GM18519 (cell line): ENCODE data around the gene FLT4.
"Not testable (repeated sequence)": the region's sequence is repeated elsewhere in the genome, so short reads cannot be mapped to it uniquely, and the experiment has no call there.

Experiments used
- ATAC-seq: cut with Tn5 transposase; IDR thresholded peaks from one replicate; pipeline ENCODE4 v1.9.1; 2021; ENCODE audit warnings: mild to moderate bottlenecking, moderate library complexity; ENCODE audit not compliant: unreplicated experiment, low FRiP score

Gene FLT4

DNA sequence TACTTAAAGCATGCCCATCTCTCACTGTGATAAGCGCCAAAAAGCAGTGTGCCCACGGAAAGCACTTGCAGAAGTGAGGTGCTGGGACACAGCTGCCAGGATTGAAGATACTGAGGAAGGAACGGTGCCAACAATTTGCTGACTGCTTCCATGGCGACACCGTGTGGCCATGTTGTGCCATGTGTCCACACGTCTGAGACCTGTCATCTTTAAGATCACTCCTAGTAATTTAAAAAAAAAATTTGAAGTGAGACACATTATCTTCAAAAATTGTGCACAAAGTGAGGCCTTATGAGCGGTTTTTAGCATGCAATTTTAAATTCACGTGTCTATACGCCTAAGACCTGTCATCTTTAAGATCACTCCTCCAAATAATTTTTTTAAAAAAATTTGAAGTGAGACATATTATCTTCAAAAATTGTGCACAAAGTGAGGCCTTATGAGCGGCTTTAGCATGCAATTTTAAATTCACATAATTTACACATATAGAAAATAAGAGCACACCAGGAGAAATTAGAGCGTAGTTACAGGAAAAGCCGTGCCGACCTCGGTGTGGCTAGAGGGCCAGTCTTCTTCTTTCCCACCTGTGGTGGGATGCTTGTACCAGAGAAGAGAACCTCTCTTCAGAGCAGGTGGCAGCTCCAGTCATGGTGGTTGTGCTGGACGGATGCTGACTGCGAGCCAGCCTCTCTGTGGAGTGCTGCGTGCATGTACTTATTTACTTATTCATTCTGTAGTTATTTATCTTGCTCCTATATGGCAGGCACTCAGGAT lies 21.4 kb upstream of the FLT4 start:
- no peak for ATAC-seq

GRCh38 chr5:180670157-180670556 lies 20.8 kb upstream of the FLT4 start:
- no peak for ATAC-seq

DNA sequence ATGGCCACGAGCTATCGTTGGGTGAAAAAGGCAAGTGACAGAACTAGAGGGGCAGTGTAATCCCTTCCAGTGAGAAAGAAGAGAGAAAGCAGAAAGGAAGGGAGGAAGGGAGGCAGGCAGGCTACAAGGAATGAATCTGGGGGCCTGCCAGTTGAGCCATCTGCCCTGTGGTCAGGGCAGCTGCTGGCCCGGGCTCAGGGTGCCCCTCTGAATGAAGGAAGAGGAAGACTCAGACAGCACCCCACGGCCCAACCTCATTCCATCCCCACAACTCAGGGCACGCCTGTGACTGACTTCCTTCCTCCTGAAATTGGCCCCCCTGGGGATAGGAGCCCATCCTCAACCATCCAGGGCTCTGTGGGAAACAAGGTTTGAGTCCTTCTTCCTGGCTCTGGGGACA lies 20.3 kb upstream of the FLT4 start:
- ATAC-seq: no peak

GRCh38 chr5:180668835-180669596 lies 19.6 kb upstream of the FLT4 start:
- ATAC-seq: no peak

GRCh38 chr5:180666812-180667211 lies 17.4 kb upstream of the FLT4 start:
- no peak for ATAC-seq

GRCh38 chr5:180665682-180666404 lies 16.4 kb upstream of the FLT4 start:
- no peak for ATAC-seq

DNA sequence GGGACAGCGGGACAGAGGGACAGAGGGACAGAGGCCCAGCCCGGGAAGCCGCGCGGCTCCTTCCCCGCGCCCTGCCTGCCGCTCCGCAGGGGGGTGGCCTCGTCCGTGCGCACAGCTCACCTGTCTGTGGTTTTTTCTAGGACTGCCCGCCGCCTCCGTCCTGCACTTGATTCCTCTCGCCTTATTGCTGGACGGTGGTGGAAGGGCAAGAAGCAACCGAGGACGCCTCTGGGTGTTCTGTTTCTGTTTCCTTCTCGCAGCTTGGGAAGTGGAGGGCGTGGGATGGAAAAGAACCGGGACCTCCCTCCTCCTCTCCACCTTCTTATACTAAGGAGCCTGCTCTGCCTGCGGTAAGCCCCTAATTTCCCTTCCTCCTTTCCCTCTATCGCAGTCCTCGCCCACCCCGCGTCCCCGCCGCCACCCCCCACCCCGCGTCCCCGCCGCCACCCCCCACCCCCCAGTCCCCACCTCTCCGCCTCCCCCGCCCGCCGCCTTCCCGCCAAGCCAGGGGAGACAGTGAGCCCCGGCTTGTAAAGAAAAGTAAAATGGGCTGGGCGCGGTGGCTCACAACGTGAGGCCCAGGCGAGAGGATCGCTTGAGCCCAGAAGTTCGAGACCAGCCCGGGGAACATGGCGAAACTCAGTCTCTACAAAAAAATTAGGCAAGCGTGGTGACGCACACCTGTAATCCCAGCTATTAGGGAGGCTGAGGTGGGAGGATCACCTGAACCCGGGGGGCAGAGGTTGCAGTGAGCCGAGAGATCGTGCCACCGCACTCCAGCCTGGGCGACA lies 9.6 kb upstream of the FLT4 start:
- no peak for ATAC-seq

- not testable (repeated sequence) for ATAC-seq
These were observed 5.8 kb upstream of the FLT4 start for GRCh38 chr5:180655243-180655642.

DNA sequence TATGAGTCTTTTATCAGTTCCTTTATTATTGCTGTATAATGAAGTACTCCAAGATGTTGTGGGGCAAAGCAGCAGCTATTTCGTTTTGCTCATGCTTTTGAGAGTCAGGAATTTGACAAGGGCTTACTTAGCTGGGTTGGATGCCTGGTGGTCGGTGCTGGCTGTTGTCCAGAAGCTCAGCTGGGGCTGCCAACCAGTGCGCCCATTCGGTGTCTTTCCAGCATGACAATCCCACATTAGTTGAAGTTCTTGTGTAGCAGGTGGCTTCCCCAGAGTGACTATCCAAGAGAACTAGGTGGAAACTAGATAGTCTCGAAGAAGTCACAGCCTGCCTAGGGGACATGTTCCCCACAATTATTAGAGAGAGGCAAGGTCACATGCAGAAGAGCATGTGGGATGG lies 3.4 kb upstream of the FLT4 start:
- no peak for ATAC-seq

DNA sequence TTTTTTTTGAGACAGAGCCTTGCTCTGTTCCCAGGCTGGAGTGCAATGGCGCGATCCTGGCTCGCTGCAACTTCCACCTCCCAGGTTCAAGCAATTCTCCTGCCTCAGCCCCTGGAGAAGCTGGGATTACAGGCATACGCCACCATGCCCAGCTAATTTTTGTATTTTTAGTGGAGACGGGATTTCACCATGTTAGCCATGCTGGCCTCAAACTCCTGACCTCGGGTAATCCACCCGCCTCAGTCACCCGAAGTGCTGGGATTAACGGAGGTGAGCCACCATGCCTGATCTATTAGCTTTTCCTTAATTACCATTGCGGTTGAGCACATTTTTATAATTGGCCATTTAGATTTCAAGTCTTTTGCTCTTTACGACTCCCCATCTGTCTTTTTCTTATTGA lies 2.9 kb upstream of the FLT4 start:
- no peak for ATAC-seq

DNA sequence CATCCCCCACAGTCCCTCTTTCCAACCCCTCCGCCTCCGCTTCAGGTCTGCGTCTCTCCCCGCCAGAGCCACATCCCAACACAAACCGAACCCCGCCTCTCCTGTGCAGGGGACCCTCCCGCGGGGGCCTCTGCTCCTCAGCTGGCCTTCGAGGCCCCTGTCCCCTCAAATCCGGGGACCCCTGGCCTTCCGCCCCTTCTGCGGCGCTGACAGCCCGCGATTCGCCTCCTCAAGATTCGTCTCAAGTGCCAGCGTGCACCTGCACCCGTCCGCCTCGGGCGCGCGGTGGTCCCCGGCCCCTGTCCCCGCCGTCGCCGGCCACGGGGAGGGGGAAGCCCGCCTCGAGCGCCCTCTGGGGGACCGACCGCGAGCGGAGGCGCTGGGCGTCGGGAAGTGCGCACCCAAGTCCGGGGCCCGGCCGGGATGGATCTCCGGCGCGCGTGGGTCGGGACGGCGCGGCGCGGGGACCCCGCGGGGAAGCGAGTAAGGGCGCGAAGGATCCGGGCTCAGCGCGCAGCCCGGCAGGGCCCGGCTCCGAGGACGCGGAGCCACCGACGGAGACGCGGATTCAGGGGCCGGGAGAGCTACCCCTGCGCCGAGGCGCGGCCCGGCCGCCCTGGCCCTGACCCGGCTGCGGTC lies 623 bp downstream of the FLT4 start:
- no peak for ATAC-seq

DNA sequence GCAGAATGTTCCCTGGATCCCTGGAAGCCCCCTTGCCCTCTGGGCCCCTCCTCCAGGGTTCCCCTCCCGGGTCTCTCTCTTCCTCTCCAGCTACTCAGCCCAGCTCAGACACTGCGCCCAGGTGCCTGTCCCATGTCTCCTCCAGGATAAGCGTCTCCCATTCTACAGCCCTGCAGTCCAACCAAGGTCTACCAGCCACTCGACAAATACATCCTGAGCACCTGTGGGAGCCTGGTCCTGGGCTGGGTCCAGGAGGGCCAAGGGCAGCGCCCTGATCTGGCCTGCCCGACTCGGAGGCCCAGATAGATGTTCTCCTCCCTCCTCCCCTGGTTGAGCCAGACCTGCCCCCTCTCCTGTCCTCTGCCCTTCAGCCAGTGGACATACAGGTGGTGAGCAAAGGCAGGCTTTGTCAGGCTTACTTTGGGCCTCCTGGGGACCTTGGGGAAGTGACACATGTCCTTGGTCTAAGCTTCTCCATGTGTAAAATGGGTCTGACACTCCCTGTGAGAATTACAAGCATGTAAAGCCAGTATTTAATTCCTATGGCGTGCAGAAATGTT lies 1.4 kb downstream of the FLT4 start:
- ATAC-seq: no peak

DNA sequence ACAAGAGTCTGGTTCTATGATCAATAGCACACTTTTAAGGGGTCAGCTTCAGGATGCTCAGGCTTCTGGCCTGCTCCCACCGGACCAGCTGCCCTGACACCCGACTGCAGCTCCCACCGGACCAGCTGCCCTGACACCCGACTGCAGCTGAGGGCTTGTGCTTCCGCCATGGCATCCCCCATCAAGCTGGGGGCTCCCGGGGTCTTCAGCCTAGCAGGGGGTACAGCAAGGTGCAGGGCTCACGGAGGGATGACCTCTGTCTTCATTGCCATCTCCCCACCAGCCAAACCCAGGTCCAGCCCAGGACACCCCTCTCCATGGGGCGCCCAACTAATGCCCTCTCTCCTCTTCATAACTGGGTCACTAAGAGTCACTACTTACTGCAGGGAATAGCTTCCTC lies 1.9 kb downstream of the FLT4 start:
- ATAC-seq: no peak

GRCh38 chr5:180646963-180647305 lies 2.5 kb downstream of the FLT4 start:
- ATAC-seq: no peak

- no peak for ATAC-seq
These were observed 3.0 kb downstream of the FLT4 start for GRCh38 chr5:180646289-180646962.

DNA sequence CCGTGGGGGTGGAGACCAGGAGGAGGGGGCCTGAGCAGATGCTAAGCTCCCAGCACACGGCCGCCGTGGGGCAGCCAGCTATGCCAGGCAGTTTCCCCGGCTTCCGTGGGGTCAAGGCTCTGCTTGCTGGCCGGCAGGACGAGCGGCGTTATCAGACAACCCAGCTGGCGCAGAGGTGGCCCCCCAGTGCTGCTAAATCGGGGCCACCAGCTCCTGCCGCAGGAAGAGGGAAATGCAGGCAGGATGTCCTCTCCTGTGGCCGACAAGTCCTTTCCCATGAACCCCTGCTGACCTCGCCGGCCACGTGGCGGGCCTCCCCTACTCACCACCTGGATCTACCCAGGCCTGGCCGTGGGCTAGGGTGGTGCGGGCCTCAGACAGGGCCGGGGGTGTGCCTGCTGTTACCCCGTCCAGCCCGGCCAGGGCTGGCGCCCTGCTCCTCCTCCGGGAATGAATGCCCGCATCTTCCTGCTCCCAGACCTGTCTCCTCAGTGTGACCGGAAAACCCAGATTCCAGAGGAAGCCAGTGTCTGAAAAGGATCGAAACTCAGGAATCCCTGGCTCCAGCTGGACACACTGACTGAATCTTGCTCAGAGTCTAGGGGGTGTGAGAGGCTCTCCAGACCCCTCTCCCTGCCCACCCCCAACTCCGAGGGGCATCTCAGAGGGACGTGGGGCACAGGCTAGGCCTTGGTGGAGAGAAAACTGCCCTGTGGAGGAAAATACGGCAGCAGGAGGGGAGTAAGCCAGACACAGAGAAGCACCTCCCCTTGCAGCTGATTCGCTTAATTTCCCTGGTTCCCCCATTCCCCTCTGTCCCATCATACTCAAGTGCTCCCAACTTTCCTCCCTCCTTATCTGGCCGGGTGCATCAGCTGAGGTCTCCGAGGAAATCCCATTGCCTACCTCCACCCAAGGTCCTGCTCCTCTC lies 3.9 kb downstream of the FLT4 start:
- ATAC-seq: no peak

DNA sequence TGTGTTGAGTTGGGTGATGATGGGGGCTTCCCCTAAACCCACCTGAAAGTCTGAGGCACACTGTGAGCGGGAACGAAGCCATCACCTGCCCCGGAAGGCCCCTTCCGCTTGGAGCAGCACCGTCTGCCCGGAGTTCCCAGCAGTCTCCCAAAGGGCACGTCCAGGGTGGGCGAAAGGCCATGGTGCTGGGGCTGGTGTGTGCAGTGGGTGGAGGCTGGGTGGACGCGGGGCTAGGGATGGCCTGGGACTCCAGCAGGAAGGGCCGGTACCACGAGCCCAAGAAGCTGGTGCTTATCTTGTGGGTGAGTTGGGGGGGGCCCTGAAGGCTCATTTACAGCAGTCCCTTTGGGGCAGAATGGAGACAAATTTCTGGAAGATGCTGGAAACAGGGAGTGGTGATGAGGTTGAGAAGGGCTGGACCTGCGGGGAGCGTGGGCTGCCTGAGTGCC lies 4.6 kb downstream of the FLT4 start:
- ATAC-seq: no peak

GRCh38 chr5:180644129-180644824 lies 5.1 kb downstream of the FLT4 start:
- ATAC-seq: no peak
